NCI-H345 treated with DMSO at 0.1 percent for 48 hours (cell line): Measurements from ENCODE around the gene SHISA6.

ENCODE experiments used
- DNase-seq: peaks from one replicate; lab custom pipeline; 2025; ENCODE audit not compliant: unreplicated experiment; lab: John Stamatoyannopoulos, UW

SHISA6 gene

DNA sequence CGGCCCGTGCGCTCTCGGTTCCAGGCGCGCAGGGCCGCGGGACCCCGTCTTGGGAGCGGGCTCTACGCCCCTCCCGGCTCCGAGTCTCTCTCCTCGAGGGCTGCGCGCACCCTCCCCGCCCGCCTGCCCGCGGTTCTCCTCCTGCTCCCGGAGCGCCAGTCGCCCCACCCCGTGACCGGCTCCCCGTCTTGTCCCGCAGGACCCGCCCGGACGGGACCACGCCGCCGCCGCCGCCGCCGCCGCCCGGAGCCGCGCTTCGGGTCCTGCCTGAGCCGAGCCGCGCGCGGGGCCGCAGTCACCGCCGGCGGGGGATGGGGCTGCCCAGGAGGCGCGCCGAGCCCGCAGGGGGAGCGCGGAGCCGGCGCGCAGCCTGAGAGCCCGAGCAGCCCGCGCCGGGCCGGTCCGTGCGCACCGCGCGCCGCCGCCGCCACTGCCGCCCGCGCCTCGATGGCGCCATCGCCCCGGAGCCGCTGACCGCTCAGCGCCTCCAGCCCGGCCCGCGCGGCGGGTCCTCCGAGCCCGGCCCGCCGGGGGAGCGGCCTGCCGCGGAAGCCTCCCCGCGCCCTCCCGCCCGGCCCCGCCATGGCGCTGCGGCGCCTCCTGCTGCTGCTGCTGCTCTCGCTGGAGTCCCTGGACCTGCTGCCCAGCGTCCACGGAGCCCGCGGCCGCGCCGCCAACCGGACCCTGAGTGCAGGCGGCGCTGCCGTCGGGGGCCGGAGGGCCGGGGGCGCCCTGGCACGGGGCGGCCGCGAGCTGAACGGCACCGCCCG lies at the start of gene SHISA6:
TSS of gene SHISA6 (plus strand) at position 373 of the 770 bp plus-strand sequence.
- DNase-seq: no peak

DNA sequence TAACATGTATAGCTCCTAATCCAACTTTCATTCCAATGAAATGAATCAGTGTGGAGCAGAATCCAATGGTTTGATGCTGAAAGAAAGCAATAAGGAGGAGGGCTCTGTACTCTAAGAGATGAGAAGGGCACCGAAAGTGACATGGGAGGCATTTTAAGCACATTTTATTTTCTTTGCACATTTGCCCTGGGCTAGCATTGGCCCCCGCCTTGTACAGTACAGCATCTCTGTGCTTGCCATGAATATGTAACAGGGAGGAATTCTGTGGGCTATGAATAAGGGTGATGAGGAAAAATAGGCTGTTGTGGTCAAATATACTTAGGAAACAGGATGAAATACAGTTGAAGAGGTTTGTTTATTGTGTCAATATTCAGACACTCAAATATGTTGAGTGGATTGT lies 45.2 kb upstream of the SHISA6 start:
- DNase-seq: no peak

DNA sequence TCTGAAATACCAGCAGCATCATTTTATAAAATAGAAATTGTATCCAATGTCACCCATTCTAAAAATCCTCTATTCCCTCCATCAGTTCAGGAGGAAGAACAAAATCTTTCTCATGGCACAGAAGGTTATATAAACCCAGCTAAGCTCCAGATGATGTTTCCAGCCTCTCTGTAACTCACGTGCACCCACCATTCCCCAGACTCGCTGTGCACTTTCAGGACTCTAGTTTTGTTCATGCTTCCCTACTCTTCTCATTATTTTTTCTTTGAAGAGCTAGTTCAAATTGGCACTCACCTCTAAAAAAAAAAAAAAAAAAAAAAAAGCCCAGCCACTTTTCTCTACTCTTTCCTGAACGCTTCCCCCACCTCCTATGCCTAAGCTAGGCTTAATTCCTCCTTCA lies 36.0 kb upstream of the SHISA6 start:
- DNase-seq: no peak

DNA sequence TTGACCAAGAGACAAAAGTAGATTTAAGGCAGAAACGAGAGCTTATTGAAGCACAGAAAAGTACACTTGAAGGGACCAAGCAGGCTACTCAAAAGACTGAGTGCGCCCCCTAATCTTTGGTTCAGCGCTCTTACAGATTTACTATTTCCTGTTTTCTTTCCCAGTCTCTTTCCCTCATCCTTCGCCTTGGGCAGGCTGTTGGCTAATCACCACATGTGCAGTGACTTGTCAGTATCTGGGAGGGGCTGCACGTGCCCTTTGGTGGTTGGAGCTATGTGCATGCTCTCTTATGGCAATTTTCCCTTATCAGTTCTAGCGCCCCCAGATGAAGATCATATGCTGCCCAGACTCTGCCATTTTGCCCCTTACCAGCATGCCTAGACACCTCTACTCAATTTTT lies 35.4 kb upstream of the SHISA6 start:
- no peak for DNase-seq

DNA sequence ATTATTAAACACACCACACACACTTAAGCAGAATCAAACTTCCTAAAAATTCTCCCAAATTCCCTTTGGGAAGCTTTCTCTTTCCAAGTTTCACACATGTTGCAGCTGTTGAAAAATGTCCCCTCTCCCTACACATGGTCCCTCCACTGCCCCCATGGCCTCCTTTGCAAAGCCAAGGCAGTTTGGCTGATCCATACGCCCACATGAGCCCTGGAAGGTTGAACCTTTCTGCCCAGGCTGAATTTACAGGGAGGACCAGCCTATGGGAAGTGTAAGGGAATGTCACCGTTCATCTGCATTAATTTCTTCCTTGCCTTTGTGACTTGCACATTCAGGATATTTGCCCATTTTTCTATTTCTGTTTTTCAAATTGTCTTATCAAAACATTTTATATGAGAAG lies 31.1 kb upstream of the SHISA6 start:
- no peak for DNase-seq

DNA sequence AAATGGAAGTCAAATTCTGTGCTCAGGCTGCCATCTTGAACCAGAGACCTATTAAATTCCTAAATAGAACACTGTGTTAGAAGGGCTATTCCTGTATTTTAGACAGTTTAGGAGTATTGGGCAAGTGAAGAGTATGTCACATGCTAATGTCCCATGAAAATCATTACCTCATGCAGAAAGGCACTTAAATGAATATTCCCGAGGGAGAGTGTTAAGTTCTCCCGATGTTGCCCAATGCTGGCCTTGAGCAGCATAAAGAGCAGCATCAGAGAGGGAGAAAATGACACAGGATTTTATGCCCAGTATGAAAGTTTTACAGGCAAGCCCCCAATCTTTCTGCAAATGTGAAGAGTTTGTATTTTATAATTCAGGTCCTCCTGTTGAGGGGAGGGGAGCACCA lies 28.2 kb upstream of the SHISA6 start:
- no peak for DNase-seq

DNA sequence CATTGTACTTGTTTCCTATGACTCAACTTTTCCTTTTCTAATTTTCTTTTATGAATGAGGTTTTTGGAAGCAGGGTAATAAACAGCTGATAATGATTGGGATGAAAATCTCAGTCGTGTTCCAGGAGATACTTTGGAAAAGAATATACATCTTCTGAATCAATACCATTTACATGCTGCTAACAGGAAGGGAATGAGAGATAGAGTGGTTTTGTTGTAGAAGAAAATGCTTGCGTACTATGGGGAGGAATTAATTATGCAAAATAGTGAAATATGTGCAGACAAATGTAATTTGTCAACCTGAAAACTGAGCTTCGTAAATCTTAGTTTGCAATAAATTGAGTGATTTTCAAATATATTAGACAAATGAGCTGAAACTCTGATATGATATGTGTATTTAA lies 24.0 kb upstream of the SHISA6 start:
- DNase-seq: no peak

DNA sequence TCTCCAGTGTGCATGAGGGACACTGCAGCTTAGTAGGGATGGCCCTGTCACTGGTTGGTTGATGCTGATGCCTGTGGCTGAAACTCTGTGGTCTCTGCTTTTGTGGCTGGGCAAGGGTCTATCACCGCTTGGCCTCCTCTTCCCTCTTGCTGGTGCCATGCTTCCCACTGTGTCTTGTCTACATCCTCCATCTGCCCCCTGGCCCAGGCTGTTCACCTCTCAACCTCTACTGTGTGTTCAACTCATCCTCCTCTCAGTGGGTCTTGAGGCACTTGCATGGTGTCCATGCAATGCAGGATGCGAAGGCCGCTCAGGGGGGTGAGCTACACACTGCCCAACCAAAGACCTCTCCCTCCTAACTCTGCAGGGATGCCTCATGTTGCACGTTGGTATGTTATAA lies 19.8 kb upstream of the SHISA6 start:
- DNase-seq: no peak

DNA sequence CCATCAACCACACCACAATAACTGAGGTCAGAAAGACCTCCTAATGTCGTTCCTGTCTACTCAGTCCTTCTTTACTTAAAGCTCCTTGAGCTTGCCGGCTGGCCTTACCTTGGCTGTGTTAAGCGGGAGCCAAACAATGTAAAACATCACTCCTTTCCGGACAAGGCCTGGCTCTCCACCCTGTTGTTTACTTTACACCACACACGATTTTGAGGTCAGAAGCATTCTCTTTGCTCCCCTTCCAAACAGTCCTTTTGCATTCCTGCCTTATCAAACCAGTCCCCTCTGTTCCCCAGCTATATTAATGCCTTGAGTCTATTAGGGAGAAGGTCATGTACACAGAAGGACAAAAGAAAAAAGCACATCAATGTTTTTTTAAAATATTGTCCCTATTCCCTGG lies 19.3 kb upstream of the SHISA6 start:
- DNase-seq: no peak

DNA sequence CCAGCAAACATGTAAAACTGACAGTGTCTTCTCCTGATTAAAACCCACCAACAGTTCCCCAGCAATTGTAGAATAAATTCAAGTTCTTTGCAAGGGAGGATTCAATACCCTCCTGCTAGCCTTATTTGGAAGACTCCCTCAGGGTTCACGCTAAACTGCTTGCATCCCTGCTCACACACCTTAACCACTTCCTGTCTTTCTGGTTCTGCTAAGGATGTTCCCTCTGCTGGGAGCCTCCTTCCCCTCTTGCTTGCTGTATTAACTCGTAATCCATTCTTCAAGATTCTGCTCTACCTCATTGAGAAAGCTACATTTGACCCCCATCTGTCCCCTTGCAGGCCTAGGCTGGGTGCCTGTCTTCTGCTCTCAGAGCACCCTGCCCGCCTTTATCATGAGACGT lies 2.3 kb upstream of the SHISA6 start:
- DNase-seq: no peak

DNA sequence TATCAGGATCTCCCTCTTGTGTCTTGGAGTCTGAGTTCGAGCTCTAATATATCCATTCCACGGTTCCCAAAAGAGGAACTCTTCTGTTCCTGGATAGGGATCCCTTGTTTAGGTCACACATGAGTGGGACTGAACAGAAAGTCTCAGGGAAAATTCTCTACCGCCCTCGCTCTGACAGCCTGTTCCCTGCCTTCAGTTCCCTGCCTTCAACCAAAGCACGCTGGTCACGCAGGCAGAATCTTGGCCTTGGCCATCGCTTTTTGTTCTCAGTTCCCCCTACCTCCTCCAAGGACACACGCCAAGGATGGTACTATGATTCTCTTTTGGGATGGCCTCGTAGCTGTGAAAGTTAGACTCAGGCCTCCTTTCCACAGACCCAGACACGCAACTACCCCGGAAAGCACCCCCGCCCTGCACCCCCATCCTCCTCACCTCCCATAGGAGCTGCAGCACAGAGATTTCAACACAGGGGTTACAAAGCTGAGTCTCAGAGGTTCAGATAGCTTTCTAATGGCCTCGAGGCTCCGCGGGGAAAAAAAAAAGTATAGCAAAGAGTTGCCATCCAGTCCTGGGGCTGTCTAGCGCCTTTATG lies 1.5 kb upstream of the SHISA6 start:
- no peak for DNase-seq

DNA sequence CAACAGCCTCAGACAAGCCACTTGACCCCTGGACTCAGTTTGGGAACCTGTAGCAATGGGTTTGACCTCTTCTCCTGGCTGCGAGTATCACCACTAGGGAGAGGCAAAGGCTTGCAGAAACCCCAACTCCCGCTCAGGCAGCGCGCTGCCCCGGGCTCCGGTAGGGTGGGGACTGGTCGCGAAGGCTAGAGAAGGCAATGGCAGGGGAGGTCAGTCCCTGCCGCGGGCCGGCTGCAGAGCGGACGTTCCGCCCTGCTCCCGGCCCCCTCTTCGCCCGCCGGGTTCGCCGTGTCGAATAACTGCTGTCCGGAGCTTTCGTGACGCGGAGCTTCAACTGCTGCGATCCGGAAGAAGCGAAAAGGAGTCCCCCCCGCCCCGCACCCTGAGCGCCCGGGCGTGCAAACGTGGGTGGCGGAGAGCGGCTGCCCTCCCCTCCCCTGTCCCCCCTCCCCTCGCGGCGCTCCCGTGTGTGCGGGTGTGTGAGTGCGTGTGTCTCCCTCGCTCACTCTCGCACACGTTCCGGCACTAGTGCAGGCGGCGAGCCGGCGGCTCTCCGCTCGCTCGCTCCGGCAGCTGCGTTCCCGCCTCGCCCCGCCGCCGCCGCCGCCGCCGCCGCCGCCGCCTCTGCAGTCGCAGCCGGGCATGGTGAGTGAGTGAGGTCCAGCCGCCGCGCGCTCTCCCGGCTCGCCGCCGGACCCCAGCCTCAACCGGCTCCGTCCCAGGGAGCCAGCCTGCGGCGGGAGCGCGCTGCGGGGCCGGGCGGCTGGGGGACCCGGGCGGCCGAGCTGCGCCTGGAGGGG lies 772 bp upstream of the SHISA6 start:
- no peak for DNase-seq

DNA sequence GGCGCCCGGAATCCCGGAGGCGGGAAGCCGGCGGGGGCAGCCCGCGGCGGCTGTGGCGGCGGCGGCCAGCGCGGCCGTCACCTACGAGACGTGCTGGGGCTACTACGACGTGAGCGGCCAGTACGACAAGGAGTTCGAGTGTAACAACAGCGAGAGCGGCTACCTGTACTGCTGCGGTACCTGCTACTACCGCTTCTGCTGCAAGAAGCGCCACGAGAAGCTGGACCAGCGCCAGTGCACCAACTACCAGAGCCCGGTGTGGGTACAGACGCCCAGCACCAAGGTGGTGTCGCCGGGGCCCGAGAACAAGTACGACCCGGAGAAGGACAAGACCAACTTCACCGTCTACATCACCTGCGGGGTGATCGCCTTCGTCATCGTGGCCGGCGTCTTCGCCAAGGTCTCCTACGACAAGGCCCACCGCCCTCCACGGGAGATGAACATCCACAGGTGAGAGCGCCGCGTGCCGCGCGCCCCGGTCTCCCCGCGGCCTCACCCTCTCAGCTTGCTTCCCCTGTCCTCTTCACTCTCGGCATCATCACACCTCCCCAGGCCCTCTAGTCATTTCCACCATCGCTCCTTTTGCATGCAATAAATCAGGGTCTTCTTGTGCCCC lies 706 bp downstream of the SHISA6 start:
- DNase-seq: no peak

DNA sequence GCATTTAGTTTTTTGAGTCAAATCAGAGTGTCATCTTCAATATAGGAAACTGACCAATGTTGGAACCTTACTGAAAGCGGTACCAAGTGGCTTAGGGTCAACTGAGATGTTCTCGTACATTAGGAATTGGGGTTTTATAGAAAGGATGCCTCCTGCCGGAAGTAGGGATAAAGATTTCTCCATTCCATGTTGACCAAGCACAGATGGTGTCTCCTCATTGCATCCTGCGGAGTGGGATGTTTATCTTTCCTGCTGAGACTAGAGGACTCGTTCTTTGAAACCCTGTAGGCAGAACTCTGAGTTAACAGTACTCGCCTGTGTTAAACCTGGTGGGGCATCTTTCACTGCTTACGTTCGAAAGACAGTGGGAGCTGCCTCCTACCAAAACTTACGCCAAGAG lies 1.4 kb downstream of the SHISA6 start:
- no peak for DNase-seq

DNA sequence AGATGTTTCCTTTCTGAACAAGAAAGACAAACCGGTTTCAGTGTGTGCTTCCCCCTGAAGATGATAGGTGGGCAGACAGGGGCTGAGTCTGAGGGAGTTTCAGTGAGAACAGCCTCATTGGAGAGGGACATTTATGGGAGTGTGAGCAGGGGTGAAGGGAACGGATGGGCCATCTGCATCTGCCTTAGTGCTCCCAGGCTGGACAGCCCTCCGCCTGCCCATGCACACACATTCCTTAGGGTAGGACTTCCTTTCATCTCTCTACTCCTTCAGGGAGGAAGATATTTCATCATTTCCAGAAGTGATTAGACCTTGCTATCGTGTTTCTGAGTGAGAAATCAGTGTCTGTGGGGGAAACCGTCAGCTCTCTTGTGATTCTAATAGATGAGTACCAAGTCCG lies 3.8 kb downstream of the SHISA6 start:
- DNase-seq: no peak

DNA sequence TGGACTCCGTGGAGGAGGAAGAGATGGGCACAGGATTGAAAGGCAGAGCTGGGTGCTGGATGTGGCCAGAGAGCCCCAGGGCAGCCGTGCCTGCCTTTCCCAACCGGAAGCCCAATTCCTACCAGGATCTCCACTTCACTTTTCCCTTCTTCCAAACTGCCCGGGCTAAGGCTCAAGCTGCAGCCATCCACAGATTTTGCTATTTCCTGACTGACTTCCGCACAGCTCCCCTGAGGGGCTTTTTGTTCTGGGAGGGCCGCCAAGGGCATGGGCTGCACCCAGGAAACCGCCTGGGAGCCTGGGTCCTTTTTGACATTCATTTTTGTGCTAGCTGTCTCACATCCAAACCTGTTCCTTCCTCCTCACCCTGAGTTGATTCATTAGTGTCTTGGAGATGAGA lies 4.2 kb downstream of the SHISA6 start:
- no peak for DNase-seq

DNA sequence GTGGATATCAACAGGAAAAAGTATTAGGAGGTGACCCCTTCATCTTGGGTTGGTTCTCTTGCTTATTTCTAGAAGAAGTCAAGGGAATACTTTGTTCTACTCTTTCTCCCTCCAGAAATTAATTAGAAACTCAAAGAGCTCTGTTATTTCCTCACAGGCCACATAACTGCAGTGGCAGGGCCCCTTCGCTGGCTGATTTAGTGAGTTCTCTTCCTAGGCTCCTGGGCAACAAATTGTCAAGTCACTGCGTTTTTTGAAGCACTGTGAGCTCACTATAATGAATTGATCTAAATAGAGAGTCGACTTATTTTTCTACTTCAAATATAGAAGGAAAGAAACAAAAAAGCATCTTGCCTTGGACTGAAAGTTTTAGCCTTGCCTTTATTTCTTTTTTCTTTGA lies 4.8 kb downstream of the SHISA6 start:
- DNase-seq: no peak

DNA sequence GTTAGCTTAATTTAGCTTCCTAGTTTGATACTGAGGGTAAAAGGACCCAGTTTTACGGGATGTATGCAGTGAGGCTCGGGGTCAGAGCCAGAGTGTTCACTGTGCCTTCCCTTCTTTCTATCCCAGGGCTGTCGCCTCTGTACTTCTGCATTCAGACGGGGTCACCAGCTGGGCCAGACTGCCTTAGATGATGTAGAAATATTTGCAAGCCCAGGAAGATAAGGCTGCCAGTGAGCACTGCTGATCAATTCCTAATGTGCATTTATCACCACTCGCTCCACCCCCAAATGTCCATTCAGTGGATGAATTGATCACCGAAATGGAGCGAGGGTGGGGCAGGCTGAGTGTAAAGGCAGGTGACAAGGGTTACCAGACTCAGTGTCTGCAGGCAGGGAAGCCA lies 9.1 kb downstream of the SHISA6 start:
- no peak for DNase-seq

DNA sequence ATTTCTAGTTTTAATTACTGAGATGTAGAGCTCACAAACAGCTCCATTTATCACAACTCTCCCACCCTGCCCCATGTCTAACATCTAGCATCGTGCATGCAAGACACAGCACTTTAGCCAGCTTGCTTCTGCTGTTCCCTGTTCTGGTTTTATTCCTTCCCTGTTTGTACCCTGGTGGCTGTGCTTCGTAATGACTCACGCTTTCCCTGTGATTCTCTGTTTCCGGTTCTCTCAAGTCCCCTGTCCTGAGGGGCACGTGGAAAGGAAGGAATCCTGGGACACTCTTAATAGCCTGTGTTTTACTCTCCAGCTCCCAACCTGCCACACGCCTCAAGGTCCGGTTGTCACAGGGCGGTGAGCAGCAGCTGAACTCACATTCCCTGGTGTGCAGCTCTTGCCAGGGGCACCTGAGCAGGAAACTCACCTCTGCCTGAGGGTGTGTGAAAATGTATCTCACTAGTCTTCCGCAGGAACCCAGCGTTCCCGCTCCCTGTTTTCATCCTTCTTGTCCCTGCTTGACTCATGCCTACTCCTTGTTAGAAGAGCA lies 10.6 kb downstream of the SHISA6 start:
- no peak for DNase-seq

DNA sequence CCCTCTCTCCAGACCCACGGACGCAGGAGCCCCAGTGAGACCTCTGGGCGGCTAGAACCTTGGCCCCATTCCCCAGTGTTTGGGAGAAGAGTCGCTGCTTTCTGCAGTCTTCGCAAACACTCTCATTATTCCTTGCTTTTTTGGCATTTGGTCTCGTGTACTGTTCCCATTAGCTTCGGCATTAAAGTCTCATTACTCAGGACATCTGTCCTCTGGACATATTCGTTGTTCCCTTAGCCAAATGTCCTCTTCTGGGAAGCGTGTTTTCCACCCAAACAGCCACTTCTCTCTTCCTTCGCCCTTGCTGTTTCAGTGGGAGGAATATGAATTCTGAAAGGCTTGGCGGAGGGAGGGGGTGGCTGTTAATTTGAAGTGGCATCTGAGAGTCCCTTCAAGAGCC lies 11.1 kb downstream of the SHISA6 start:
- DNase-seq: no peak

DNA sequence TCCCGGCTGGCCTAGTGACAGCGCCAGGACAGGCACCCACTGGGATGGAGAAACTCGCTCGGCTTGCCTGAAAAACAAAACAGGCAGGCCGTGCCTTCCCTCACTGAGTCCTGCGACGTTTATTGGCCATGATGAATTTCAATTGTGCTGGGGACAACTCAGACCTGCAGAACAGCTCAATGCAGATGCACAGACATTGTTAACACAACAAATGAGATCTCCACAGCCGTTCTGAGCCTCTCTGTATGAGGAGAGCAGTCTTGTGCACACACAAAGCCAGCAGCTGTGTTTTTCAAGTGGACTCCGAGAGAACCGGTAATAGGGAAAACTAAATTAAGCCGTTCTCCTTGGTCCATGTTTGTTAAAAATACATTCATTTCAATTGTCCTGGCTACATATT lies 15.9 kb downstream of the SHISA6 start:
- peak; percentile 6 for DNase-seq
